Endothelial cell of umbilical vein (primary cell): ENCODE measurements around the gene SLC26A11.

Experiments
- EZH2 ChIP-seq: IDR thresholded peaks from 2 replicates; pipeline ENCODE4 v1.6.1; 2012; ENCODE audit warnings: borderline replicate concordance, low read depth, mild to moderate bottlenecking, moderate library complexity, low read length, inconsistent platforms; ENCODE audit not compliant: severe bottlenecking
- FOS ChIP-seq: IDR thresholded peaks from 2 replicates; pipeline ENCODE4 v1.6.1; 2011; ENCODE audit warnings: mild to moderate bottlenecking, low read length, moderate library complexity, borderline replicate concordance; ENCODE audit not compliant: insufficient read depth
- MYC ChIP-seq: IDR thresholded peaks from one replicate; pipeline ENCODE4 v1.6.1; 2011; ENCODE audit warnings: mild to moderate bottlenecking, low read depth, low read length
- POLR2A ChIP-seq: IDR thresholded peaks from 2 replicates; pipeline ENCODE4 v1.6.1; 2012; ENCODE audit warnings: low read depth, mild to moderate bottlenecking, control low read depth, low read length
- POLR2AphosphoS5 ChIP-seq: IDR thresholded peaks from 2 replicates; pipeline ENCODE4 v1.6.1; 2012; ENCODE audit warnings: low read depth, mild to moderate bottlenecking, control low read depth, low read length, moderate library complexity; ENCODE audit not compliant: insufficient read depth
- TF ChIP-seq, protein P1 (sequence below), 2 donors: IDR thresholded peaks; 1 replicate in 1 of 2; 2 replicates in 1 of 2; pipeline ENCODE4 v1.5.1; 2011; ENCODE audit warnings: low read length in 2 of 2, mild to moderate bottlenecking in 2 of 2, moderate library complexity in 2 of 2, control low read depth in 1 of 2, inconsistent platforms in 1 of 2, low read depth in 1 of 2; ENCODE audit not compliant: insufficient read depth in 1 of 2; ENCODE audit errors: extremely low read depth in 1 of 2
- TF ChIP-seq, protein P2 (sequence below): IDR thresholded peaks from 2 replicates; pipeline ENCODE4 v1.6.1; 2011; ENCODE audit not compliant: insufficient read depth, insufficient read length

GRCh38 chr17:80173126-80173525 lies 47.1 kb upstream of the SLC26A11 start:
- TF ChIP-seq POLR2A (no peak), POLR2AphosphoS5 (no peak), EZH2 (no peak), MYC (no peak), FOS (no peak)
- TF ChIP-seq, protein P1, sequence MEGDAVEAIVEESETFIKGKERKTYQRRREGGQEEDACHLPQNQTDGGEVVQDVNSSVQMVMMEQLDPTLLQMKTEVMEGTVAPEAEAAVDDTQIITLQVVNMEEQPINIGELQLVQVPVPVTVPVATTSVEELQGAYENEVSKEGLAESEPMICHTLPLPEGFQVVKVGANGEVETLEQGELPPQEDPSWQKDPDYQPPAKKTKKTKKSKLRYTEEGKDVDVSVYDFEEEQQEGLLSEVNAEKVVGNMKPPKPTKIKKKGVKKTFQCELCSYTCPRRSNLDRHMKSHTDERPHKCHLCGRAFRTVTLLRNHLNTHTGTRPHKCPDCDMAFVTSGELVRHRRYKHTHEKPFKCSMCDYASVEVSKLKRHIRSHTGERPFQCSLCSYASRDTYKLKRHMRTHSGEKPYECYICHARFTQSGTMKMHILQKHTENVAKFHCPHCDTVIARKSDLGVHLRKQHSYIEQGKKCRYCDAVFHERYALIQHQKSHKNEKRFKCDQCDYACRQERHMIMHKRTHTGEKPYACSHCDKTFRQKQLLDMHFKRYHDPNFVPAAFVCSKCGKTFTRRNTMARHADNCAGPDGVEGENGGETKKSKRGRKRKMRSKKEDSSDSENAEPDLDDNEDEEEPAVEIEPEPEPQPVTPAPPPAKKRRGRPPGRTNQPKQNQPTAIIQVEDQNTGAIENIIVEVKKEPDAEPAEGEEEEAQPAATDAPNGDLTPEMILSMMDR (IDR thresholded peaks at IDR 0.05; ENCODE audit: extremely low read depth in 1 of 2, insufficient read depth in 1 of 2, low read depth in 1 of 2, low read length in 2 of 2) = no peak
- TF ChIP-seq, protein P2, sequence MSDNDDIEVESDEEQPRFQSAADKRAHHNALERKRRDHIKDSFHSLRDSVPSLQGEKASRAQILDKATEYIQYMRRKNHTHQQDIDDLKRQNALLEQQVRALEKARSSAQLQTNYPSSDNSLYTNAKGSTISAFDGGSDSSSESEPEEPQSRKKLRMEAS = no peak
